Liver (tissue), 9 donors: ENCODE measurements around the gene TMEM120B. TPM values are rescaled to one million over a fixed set of nuclear protein-coding genes. Genes with fewer than 3 reads are reported as not detected.

ENCODE experiments used
- DNase-seq: peaks from one replicate; pipeline ENCODE4 v3.0.0-alpha.2; 2017; ENCODE audit warnings: low spot score
- H3K27ac ChIP-seq, 2 donors: one replicate each; pipeline ENCODE4 v1.7.0; 2013; ENCODE audit warnings: inconsistent platforms in 2 of 2, low read length in 2 of 2, control low read depth in 1 of 2, low read depth in 1 of 2, mild to moderate bottlenecking in 1 of 2
- H3K27me3 ChIP-seq, 4 donors: one replicate each; pipeline versions ENCODE4 v1.6.1 to v1.7.0; 2013; ENCODE audit warnings: low read length in 3 of 4, inconsistent platforms in 1 of 4, mild to moderate bottlenecking in 1 of 4, moderate library complexity in 1 of 4; ENCODE audit not compliant: control insufficient read depth in 4 of 4, insufficient read depth in 4 of 4
- H3K36me3 ChIP-seq, 4 donors: one replicate each; pipeline versions ENCODE4 v1.6.1 to v1.7.0; 2013; ENCODE audit warnings: low read length in 3 of 4, mild to moderate bottlenecking in 3 of 4, low read depth in 1 of 4, moderate library complexity in 1 of 4; ENCODE audit not compliant: control insufficient read depth in 4 of 4, insufficient read depth in 3 of 4
- H3K4me1 ChIP-seq, 4 donors: one replicate each; pipeline versions ENCODE4 v1.6.1 to v1.7.0; 2013; ENCODE audit warnings: low read length in 3 of 4, mild to moderate bottlenecking in 3 of 4, moderate library complexity in 1 of 4; ENCODE audit not compliant: control insufficient read depth in 4 of 4, insufficient read depth in 4 of 4
- H3K4me3 ChIP-seq, 3 donors: one replicate each; pipeline versions ENCODE4 v1.6.1 to v1.7.0; 2013; ENCODE audit warnings: low read length in 3 of 3, control low read depth in 1 of 3, low read depth in 1 of 3, mild to moderate bottlenecking in 1 of 3
- H3K9ac ChIP-seq, 2 donors: one replicate each; pipeline ENCODE4 v1.7.0; 2013; ENCODE audit warnings: low read length in 2 of 2, mild to moderate bottlenecking in 2 of 2, moderate library complexity in 2 of 2, control low read depth in 1 of 2, low read depth in 1 of 2
- H3K9me3 ChIP-seq, 4 donors: one replicate each; pipeline versions ENCODE4 v1.6.1 to v1.7.0; 2013; ENCODE audit warnings: low read length in 3 of 4; ENCODE audit not compliant: control insufficient read depth in 4 of 4
- EGR1 ChIP-seq, 2 donors: IDR thresholded peaks; 2 replicates each; pipeline ENCODE4 v1.6.1; 2016 to 2018; ENCODE audit warnings: antibody characterized with exemption in 2 of 2, low read depth in 2 of 2
- FOXA1 ChIP-seq: IDR thresholded peaks from 2 replicates; pipeline ENCODE4 v1.6.1; 2016; ENCODE audit warnings: antibody characterized with exemption
- FOXA2 ChIP-seq: IDR thresholded peaks from 2 replicates; pipeline ENCODE4 v1.6.1; 2016; ENCODE audit warnings: antibody characterized with exemption
- GABPA ChIP-seq, 2 donors: IDR thresholded peaks in 1 of 2; conservative IDR thresholded peaks in 1 of 2; 2 replicates each; pipeline ENCODE4 v1.6.1; 2016; ENCODE audit warnings: antibody characterized with exemption in 2 of 2, mild to moderate bottlenecking in 1 of 2, moderate library complexity in 1 of 2
- JUND ChIP-seq, 2 donors: IDR thresholded peaks; 2 replicates each; pipeline ENCODE4 v1.6.1; 2016; ENCODE audit warnings: antibody characterized with exemption in 2 of 2
- MAX ChIP-seq: IDR thresholded peaks from 2 replicates; pipeline ENCODE4 v1.6.1; 2016; ENCODE audit warnings: antibody characterized with exemption
- NR2F2 ChIP-seq: IDR thresholded peaks from 2 replicates; pipeline ENCODE4 v1.6.1; 2016; ENCODE audit warnings: antibody characterized with exemption
- RAD21 ChIP-seq, 2 donors: IDR thresholded peaks; 2 replicates each; pipeline ENCODE4 v1.6.1; 2016; ENCODE audit warnings: antibody characterized with exemption in 2 of 2, mild to moderate bottlenecking in 2 of 2
- REST ChIP-seq: IDR thresholded peaks from 2 replicates; pipeline ENCODE4 v1.6.1; 2016; ENCODE audit warnings: antibody characterized with exemption, mild to moderate bottlenecking
- RXRA ChIP-seq, 2 donors: IDR thresholded peaks; 2 replicates each; pipeline ENCODE4 v1.6.1; 2017 to 2018; ENCODE audit warnings: antibody characterized with exemption in 2 of 2, mild to moderate bottlenecking in 1 of 2
- SP1 ChIP-seq: IDR thresholded peaks from 2 replicates; pipeline ENCODE4 v1.6.1; 2018; ENCODE audit warnings: antibody characterized with exemption, mild to moderate bottlenecking
- TAF1 ChIP-seq: conservative IDR thresholded peaks from 2 replicates; pipeline ENCODE4 v1.6.1; 2016; ENCODE audit warnings: antibody characterized with exemption, mild to moderate bottlenecking
- ZBTB33 ChIP-seq: IDR thresholded peaks from 2 replicates; pipeline ENCODE4 v1.6.1; 2016; ENCODE audit warnings: antibody characterized with exemption
- WGBS: extraction: QIAGEN DNeasy Blood & Tissue Kit; methylation state at CpG from one replicate; pipeline ENCODE4 v1.1.7; 2013; 5-methylcytosine and 5-hydroxymethylcytosine counted together
- polyA plus RNA-seq, 2 donors: library from polyadenylated mRNA; stranded (reverse) in 1 of 2; unstranded in 1 of 2; fragments of 200-250 nt in 1 of 2; fragments of >200 nt in 1 of 2; fragmentation: Nextera tagmentation in 1 of 2; extraction: Ambion mirVana in 1 of 2; gene quantifications; one replicate each; pipeline versions ENCODE4 v1.2.1 to v1.2.3, GENCODE V29; 2013 to 2015
- total RNA-seq, 2 donors: library from RNA; depleted of rRNA; stranded (reverse); fragments of >200 nt; gene quantifications; one replicate each; pipeline ENCODE4 v1.2.3, GENCODE V29; 2014
- TF ChIP-seq, protein P1 (sequence below): IDR thresholded peaks from 2 replicates; pipeline ENCODE4 v1.6.1; 2016; ENCODE audit warnings: antibody characterized with exemption
- TF ChIP-seq, protein P2 (sequence below): fragments of 150-350 bp; IDR thresholded peaks from 2 replicates; pipeline ENCODE4 v1.5.1; 2017; ENCODE audit warnings: improper control_type of control experiment, low read depth, low read length; ENCODE audit not compliant: missing input control
- donor health status: healthy.
- donor health status: healthy.
- donor health status: healthy.
- donor health status: healthy.
- donor health status: healthy.

TMEM120B gene
- total and polyA plus RNA-seq, 4 donors, result 1.6 to 9.2 (median 3.4) TPM

DNA sequence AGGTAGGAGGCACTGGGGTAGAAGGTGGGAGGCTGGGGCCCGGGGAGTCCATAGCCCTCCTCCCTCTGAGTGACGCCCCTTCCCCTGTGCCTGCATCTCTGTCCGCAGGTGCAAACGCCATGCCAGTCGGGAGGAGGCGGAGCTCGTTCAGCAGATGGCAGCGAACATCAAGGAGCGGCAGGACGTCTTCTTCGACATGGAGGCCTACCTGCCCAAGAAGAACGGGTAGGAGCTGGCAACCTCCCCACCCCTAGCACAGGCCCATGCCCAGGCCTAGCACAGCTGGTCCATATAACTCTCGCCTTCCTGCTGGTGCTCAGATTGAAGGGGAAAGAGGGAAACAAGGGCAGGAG, 35.6 kb downstream of the TMEM120B start:
- Histone ChIP-seq H3K9ac (no peak overlapping the region), H3K9me3 (no peaks in the 10 kb centered on the region), H3K36me3 (peaks cover 0 to 2% (median under 1%) of the 10 kb centered on the region in 4 donors), H3K27ac (peak overlapping the region; percentile 4 to 63), H3K4me3 (no peak overlapping the region), H3K27me3 (no peaks in the 10 kb centered on the region), H3K4me1 (peaks cover 0 to 10% (median 2%) of the 10 kb centered on the region in 4 donors)
- DNase-seq, result no peak
- 86% methylated on average over 13 of the region's 13 CpGs for WGBS
- TF ChIP-seq MAX (no peak), FOXA2 (no peak), JUND (IDR thresholded peaks at IDR 0.05) (no peak), ZBTB33 (no peak), REST (no peak), NR2F2 (no peak), SP1 (no peak), RXRA (IDR thresholded peaks at IDR 0.05) (no peak), GABPA (IDR thresholded peaks at IDR 0.05 in 1 of 2, conservative IDR thresholded peaks at IDR 0.05 in 1 of 2) (no peak), FOXA1 (no peak), TAF1 (no peak), RAD21 (IDR thresholded peaks at IDR 0.05) (no peak), EGR1 (IDR thresholded peaks at IDR 0.05; ENCODE audit: low read depth in 2 of 2) (no peak)
- TF ChIP-seq, protein P1, sequence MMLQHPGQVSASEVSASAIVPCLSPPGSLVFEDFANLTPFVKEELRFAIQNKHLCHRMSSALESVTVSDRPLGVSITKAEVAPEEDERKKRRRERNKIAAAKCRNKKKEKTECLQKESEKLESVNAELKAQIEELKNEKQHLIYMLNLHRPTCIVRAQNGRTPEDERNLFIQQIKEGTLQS, result no peak
- TF ChIP-seq, protein P2, sequence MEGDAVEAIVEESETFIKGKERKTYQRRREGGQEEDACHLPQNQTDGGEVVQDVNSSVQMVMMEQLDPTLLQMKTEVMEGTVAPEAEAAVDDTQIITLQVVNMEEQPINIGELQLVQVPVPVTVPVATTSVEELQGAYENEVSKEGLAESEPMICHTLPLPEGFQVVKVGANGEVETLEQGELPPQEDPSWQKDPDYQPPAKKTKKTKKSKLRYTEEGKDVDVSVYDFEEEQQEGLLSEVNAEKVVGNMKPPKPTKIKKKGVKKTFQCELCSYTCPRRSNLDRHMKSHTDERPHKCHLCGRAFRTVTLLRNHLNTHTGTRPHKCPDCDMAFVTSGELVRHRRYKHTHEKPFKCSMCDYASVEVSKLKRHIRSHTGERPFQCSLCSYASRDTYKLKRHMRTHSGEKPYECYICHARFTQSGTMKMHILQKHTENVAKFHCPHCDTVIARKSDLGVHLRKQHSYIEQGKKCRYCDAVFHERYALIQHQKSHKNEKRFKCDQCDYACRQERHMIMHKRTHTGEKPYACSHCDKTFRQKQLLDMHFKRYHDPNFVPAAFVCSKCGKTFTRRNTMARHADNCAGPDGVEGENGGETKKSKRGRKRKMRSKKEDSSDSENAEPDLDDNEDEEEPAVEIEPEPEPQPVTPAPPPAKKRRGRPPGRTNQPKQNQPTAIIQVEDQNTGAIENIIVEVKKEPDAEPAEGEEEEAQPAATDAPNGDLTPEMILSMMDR, result no peak
